Stimulated activated CD4-positive, alpha-beta T cell treated with anti-CD3 and anti-CD28 coated beads, TNF-alpha, amount 100 ng/mL, for 4 hours (primary cell): ENCODE results near the gene C1QTNF12.

Experiments
- DNase-seq, 3 experiments: peaks; one replicate each; pipeline ENCODE4 v3.0.0-alpha.2; 2020; ENCODE audit warnings: low read depth in 3 of 3

The C1QTNF12 gene

GRCh38 chr1:1281533-1282321 lies 35.2 kb upstream of the C1QTNF12 start:
- no peak for DNase-seq

GRCh38 chr1:1280782-1281481 lies 34.4 kb upstream of the C1QTNF12 start:
- DNase-seq, result no peak

GRCh38 chr1:1279028-1279427 lies 32.5 kb upstream of the C1QTNF12 start:
- DNase-seq, result no peak

- no peak for DNase-seq
Measured at GRCh38 chr1:1278620-1279019, 32.1 kb upstream of the C1QTNF12 start.

GRCh38 chr1:1275836-1276235 lies 29.3 kb upstream of the C1QTNF12 start:
- DNase-seq, result no peak

- DNase-seq, result no peak
Measured at GRCh38 chr1:1274931-1275431, 28.5 kb upstream of the C1QTNF12 start.

GRCh38 chr1:1274299-1274930 lies 27.9 kb upstream of the C1QTNF12 start:
- DNase-seq, result no peak

GRCh38 chr1:1273512-1274298 lies 27.2 kb upstream of the C1QTNF12 start, which contains the start of gene UBE2J2:
UBE2J2 (minus strand) TSS chr1:1273854; CDS start chr1:1267992, 5,862 bp downstream.
- peak; percentile 88 to 91 (median 90) for DNase-seq

GRCh38 chr1:1273209-1273511 lies 26.6 kb upstream of the C1QTNF12 start:
- no peak for DNase-seq

- no peak for DNase-seq
Measured at GRCh38 chr1:1272341-1273208, 26.1 kb upstream of the C1QTNF12 start.

- DNase-seq, result no peak
Measured at GRCh38 chr1:1270813-1271212, 24.3 kb upstream of the C1QTNF12 start.

GRCh38 chr1:1268284-1268682 lies 21.8 kb upstream of the C1QTNF12 start:
- no peak for DNase-seq

GRCh38 chr1:1267488-1268283 lies 21.2 kb upstream of the C1QTNF12 start:
- no peak for DNase-seq

- DNase-seq, result no peak
Measured at GRCh38 chr1:1264868-1265272, 18.3 kb upstream of the C1QTNF12 start.

- no peak for DNase-seq
Measured at GRCh38 chr1:1264026-1264425, 17.5 kb upstream of the C1QTNF12 start.

- DNase-seq, result no peak
Measured at GRCh38 chr1:1262758-1263157, 16.2 kb upstream of the C1QTNF12 start.

- DNase-seq, result no peak
Measured at GRCh38 chr1:1262071-1262470, 15.5 kb upstream of the C1QTNF12 start.

GRCh38 chr1:1260843-1261560 lies 14.5 kb upstream of the C1QTNF12 start:
- DNase-seq, result no peak

GRCh38 chr1:1259951-1260600 lies 13.6 kb upstream of the C1QTNF12 start:
- DNase-seq, result no peak
